AG09319 (cell line): Measurements from ENCODE around the gene OMA1.

ENCODE experiments used
- DNase-seq: peaks from one replicate; pipeline ENCODE4 v3.0.0-alpha.2; 2010; ENCODE audit warnings: low read depth; ENCODE audit errors: extremely low read depth
- TF ChIP-seq, protein P1 (sequence below): IDR thresholded peaks from 2 replicates; pipeline ENCODE4 v1.5.1; 2011; ENCODE audit warnings: low read depth, mild to moderate bottlenecking, inconsistent platforms, low read length, moderate library complexity

The OMA1 gene

GRCh38 chr1:58438468-58438867, 108.1 kb downstream of the OMA1 start:
- TF ChIP-seq, protein P1, sequence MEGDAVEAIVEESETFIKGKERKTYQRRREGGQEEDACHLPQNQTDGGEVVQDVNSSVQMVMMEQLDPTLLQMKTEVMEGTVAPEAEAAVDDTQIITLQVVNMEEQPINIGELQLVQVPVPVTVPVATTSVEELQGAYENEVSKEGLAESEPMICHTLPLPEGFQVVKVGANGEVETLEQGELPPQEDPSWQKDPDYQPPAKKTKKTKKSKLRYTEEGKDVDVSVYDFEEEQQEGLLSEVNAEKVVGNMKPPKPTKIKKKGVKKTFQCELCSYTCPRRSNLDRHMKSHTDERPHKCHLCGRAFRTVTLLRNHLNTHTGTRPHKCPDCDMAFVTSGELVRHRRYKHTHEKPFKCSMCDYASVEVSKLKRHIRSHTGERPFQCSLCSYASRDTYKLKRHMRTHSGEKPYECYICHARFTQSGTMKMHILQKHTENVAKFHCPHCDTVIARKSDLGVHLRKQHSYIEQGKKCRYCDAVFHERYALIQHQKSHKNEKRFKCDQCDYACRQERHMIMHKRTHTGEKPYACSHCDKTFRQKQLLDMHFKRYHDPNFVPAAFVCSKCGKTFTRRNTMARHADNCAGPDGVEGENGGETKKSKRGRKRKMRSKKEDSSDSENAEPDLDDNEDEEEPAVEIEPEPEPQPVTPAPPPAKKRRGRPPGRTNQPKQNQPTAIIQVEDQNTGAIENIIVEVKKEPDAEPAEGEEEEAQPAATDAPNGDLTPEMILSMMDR: no peak
- DNase-seq: no peak

GRCh38 chr1:58437623-58438022, 108.9 kb downstream of the OMA1 start:
- no peak for DNase-seq
- TF ChIP-seq, protein P1: no peak

GRCh38 chr1:58436615-58437297, 109.8 kb downstream of the OMA1 start:
- no peak for DNase-seq
- TF ChIP-seq, protein P1: no peak

DNA sequence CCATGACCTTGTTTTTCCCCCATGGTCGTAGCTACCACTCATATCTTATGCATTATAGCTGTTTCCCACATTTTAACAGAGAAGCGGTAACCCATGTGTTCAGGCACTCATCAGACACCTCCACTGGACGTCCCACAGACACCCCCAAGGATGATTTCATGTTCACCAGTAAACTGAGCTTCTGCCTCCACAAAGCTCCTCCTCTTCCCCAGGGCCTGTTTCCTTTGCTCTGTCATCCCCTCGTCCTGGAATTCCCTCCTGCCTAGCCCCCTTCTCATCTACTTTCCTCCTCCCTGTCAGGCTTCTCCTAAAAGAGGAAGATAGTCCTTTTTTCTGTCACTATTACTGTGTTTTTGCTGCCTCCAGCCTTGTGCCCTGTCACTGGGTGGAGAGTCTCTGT, 111.2 kb downstream of the OMA1 start:
- no peak for DNase-seq
- TF ChIP-seq, protein P1: no peak

DNA sequence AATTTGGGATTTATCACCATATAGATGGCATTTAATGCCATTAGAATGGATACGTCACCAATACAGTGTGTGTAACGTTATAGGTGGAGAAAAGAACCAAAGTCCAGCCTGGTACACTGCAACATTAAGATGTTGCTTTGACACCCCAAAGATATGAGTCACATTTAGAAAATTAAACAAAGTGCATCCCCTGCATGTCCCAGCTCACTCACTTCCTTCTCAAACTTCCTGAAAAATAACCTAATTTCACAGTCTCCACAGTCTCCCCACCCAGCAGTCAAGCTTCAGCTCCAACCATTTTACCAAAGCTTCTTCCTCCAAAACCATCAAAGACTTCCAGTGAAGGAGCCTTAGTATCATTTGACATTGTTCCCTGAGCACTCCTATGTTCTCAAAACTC, 111.9 kb downstream of the OMA1 start:
- DNase-seq: no peak

DNA sequence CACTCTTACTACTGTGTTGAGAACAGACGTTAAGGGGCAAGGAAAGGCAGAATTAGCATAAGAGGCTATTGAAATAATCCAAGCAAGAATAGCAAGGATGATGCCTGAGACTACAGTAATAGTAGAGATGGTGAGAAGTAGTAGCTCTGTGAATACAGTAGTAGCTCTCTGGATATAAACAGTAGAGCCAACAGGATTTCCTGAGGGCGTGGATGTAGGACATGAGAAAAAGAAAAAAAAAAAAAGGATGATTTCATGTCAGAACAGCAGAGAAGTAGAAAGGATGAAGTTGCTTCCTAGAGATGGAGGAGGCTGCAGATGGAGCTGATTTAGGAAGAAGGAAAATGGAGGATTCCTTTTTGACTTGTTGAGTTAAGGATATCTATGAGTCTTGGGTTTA, 112.3 kb downstream of the OMA1 start:
- DNase-seq: no peak
- TF ChIP-seq, protein P1: no peak

More for the DNA sequence above, 111.9 kb downstream of the OMA1 start:
- TF ChIP-seq, protein P1: no peak

GRCh38 chr1:58432851-58433668, 113.5 kb downstream of the OMA1 start:
- DNase-seq: peak; percentile 55
- TF ChIP-seq, protein P1: peak; percentile 8
